PC-9 (cell line): ENCODE results near the gene TPPP.
"Not testable (repeated sequence)": the region's sequence is repeated elsewhere in the genome, so short reads cannot be mapped to it uniquely, and the experiment has no call there.

Experiments used
- CTCF ChIP-seq: fragments of 200-600 bp; sonication (generic); conservative IDR thresholded peaks from 2 replicates; pipeline ENCODE4 v1.6.1; 2017; ENCODE audit warnings: mixed run types, antibody characterized with exemption, mild to moderate bottlenecking, moderate library complexity
- EZH2 ChIP-seq: fragments of 200-600 bp; sonication (generic); IDR thresholded peaks from 2 replicates; pipeline ENCODE4 v1.8.0; 2017; ENCODE audit warnings: antibody characterized with exemption, low read depth

GRCh38 chr5:715636-716035, 22.5 kb upstream of the TPPP start:
- not testable (repeated sequence) for TF ChIP-seq CTCF, EZH2
